ENCODE data around the gene SLC6A6. TPM values are rescaled to one million over a fixed set of nuclear protein-coding genes. Genes with fewer than 3 reads are reported as not detected.

SLC6A6 gene
- total RNA-seq, 4 donors from 2014 or later, result 35.7 to 75.2 (median 56.4) TPM

DNA sequence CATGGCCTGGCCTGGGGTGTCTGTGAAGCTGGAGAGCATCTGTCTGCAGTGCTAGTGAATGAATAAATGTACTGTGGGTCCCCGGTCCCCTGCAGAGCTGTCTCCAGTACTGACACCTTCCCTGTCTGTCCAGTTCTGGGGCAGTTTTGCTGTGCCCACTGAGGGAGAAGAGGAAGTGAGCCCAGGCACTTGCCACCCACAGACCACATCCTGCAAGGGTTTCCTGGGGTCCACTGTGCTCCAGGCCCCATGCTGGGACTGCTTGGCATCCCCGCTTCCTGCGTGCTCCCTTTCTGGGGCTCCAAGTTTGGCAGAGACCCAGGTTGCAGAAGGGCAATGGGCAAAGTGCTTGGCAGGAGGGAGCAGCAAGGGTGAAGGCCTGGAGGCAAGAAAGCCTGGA, 4.9 kb upstream of the SLC6A6 start:
- TF ChIP-seq, protein P1, sequence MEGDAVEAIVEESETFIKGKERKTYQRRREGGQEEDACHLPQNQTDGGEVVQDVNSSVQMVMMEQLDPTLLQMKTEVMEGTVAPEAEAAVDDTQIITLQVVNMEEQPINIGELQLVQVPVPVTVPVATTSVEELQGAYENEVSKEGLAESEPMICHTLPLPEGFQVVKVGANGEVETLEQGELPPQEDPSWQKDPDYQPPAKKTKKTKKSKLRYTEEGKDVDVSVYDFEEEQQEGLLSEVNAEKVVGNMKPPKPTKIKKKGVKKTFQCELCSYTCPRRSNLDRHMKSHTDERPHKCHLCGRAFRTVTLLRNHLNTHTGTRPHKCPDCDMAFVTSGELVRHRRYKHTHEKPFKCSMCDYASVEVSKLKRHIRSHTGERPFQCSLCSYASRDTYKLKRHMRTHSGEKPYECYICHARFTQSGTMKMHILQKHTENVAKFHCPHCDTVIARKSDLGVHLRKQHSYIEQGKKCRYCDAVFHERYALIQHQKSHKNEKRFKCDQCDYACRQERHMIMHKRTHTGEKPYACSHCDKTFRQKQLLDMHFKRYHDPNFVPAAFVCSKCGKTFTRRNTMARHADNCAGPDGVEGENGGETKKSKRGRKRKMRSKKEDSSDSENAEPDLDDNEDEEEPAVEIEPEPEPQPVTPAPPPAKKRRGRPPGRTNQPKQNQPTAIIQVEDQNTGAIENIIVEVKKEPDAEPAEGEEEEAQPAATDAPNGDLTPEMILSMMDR (IDR thresholded peaks at IDR 0.05), result no peak
- no peak for ATAC-seq (ENCODE audit: low FRiP score)
- DNase-seq (ENCODE audit: low spot score), result no peak

DNA sequence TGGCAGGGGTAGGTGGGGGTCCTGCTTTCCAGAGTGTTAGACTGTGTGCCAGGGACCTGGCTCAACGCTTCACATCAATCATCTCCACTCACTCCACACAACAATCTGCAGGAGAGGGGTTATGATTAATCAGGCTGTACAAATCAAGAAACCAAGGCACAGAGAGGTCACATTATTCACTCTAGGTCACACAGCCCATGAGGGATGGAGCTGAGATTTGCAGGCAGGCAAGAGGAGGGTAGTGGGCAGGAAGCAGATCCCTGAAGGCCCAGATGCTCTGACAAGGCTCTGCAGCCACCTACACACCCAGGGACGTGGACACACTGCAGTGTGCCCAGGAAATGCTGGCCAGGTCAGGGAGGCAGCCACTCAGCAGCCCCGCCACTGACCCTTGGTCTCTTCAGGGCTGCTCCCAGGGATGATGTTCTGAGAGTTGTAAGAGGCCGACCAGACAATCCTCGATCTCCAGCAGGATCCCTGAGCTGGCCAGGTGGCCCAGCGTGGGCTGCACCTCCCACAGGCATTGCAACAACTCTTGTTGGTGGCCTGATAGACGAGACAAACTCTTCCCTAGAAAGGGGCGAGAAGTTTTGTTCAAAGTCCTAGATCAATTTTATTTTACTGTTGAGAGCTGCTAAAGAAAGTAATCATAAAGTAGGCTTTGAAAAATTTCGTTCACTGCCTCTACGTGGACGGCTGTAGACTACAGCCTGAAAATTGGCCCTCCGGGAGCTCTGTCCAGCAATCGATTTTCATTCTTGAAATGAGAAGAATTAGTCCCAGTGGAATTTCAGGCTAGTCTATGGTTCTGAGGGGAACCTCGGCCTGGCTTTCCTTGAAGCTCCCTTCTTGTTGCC, 4.2 kb upstream of the SLC6A6 start:
- ATAC-seq (ENCODE audit: low FRiP score) (no peak), DNase-seq (ENCODE audit: low spot score) (no peak)
- TF ChIP-seq, protein P1 (IDR thresholded peaks at IDR 0.05), result no peak

DNA sequence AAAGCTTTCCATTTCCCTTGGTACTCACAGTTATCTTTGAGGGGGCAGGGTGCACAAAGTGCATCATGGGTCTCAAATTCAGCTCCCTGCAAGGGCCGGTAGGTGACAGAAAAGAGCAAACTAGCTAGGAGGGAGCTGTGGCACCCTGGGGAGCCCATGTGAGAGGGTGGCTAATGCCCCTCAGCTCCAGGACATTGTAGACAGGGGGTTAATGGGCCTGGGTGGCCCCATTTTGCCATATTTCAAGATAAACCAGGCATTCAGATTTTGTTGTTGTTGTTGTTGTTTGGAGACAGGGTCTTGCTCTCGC, 3.7 kb upstream of the SLC6A6 start:
- DNase-seq (ENCODE audit: low spot score), result no peak
- ATAC-seq (ENCODE audit: low FRiP score), result no peak
- TF ChIP-seq, protein P1 (IDR thresholded peaks at IDR 0.05), result no peak

DNA sequence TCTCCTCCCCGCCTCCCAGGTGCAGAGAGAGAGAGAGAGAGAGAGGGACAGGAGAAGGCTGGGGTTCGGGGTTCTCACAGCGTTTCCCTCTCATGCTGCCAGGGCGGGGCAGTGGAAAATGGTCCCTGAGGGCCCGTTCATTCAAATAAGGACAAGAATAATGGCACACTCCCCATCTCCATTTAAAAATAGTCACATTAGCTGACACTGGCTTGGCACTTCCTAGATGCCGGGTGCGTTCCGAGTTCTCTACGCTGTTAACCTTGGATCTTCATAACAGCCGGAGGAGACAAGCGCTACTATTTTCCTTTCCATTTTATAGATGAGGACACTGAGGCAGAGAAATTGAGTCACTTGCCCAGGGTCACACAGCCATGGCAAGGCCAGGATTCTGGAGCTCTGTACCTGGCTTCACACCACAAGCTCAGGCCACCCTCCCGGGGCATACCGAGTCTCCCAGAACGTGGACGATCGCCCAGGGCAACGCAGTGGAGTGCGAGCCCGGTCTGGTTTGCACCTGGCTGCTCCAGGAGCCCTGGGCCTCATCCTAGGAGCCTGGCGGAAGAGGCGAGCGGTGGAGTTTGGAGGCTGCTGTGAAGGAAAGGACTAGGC, 608 bp upstream of the SLC6A6 start:
- ATAC-seq (ENCODE audit: low FRiP score), result no peak
- TF ChIP-seq, protein P1 (IDR thresholded peaks at IDR 0.05), result no peak

DNA sequence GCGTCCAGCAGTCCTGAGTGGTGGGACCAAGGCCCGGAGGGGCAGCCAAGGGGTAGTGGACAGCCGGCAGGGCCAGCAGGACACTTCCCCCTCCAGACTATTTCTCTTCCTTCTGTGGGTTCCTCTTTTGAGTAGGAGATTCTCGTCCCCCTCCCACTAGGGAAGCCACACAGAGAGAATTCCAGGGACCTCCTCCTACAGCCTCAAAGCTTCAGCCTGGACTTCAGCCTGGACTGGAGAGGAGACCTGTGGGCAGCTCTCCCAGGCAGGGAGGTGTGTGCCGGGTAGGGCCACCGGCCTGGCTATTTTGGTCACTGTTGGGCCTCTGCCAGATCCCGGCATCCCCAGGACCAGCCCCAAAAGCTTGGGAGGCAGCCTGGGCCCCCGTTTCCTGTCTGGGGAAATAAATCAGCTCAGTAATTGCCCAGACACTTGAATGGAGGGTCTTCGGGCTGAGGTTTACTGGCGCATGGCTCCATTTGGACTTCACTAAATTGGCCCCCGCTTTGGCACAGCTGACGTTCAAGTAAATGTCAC, 1.3 kb downstream of the SLC6A6 start:
- DNase-seq (ENCODE audit: low spot score) (no peak), ATAC-seq (ENCODE audit: low FRiP score) (no peak)
- TF ChIP-seq, protein P1 (IDR thresholded peaks at IDR 0.05), result no peak

More for the DNA sequence above, 608 bp upstream of the SLC6A6 start:
- DNase-seq (ENCODE audit: low spot score), result no peak

DNA sequence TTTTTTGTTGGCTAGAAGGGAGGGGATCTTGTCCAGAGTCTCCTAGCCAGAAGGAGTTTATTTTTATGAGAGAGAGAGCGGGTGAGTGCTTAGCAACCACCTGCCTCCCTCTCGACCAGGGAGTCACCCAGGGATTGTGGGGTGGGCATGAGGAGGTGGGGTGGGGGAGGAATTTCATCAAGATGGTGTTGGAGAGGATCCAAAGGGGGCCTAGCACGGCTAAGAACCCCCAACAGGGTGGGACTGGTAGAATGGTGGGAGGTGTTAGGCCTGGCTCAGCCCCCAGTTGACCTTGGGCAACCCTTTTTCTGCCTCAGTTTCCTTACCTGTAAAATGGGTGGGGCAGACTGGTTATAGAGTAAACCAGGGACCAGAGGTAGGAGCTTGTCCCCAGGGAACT, 1.8 kb downstream of the SLC6A6 start:
- no peak for DNase-seq (ENCODE audit: low spot score)
- TF ChIP-seq, protein P1 (IDR thresholded peaks at IDR 0.05), result no peak
- no peak for ATAC-seq (ENCODE audit: low FRiP score)

Data from omental fat pad (tissue), 4 donors.